ENCODE measurements around the gene OR51E1. TPM values are rescaled to one million over a fixed set of nuclear protein-coding genes. Genes with fewer than 3 reads are reported as not detected.

The OR51E1 gene
- total RNA-seq, 2 donors from 2014 or later: not detected

DNA sequence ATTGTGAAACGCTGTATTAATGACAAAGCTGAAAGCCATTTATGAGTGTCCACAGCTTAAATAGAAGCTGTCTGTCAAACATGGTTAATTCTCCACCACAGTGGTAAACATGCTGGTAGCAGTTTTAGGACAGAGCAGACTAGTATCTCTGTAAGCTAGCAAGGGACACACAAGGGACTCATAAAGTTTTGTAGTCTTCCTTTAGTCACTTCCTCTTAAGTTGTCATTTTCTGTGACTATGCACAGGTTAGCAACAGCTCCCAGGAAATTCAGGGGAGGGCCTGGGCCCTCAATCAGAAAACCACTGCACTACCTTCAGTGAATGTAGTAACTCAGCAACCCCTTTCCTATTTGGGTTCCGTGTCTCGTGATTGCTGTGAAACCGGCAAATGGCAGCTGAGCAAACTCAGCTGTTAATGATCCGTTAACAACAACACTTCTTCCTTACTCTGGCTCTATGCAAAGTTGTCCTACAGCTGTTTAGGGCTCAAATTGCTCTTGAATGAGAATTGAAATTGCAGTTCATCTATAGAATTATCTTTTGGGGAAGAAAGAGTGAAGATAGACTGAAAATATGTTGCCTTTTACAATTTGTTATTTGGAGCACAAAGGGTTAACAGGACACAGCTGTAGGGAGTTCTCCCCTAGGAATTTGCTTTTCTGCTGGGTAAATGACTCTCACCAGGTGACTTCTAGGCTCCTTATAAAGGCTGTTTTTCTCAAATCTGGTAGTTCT lies 60.4 kb downstream of the OR51E1 start, which contains the start of gene MMP26:
TSS of gene MMP26 (plus strand) at position 731 of the 736 bp plus-strand sequence.
- H3K9me3 ChIP-seq (ENCODE audit: control insufficient read depth, low read length, poor library complexity, severe bottlenecking): no peaks in the 10 kb centered on the region
- H3K27ac Mint-ChIP-seq: no peak within 1 kb of the TSS
- peaks cover 38% of the 10 kb centered on the region for H3K27me3 Mint-ChIP-seq
- no peaks in the 10 kb centered on the region for H3K36me3 Mint-ChIP-seq (ENCODE audit: low read depth)
- ATAC-seq (no peak), DNase-seq (no peak)
- H3K4me1 Mint-ChIP-seq: peaks cover 2% of the 10 kb centered on the region
- no peak within 1 kb of the TSS for H3K4me3 Mint-ChIP-seq

DNA sequence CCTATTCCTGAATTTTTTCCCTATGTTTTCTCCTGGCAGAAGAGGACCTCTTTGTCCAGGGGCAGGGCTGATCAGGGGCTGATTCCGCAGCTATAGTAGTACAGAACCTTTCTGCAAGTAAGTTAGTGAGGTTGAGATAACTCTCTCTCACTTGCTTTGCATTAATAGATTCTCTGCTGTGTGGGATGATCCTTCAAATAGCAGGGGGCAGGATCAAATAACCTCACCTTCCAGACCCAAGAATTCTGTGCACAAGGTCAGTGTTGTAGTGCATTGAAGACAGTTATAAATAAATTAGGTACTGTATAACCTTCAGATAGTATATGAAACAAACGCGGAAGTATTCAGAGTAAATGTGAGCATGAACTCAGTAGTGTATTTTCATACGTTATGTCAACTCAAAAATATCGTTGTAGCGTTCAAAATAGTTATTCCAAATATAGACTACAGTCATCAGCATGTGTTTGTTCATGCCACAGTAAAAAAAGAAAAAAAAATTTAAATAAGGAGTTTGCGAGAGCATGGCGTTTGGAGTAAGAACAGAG lies 61.1 kb downstream of the OR51E1 start:
- Mint-ChIP-seq H3K4me3 (no peak overlapping the region), H3K36me3 (ENCODE audit: low read depth) (no peaks in the 10 kb centered on the region), H3K4me1 (peaks cover 2% of the 10 kb centered on the region), H3K27me3 (peaks cover 43% of the 10 kb centered on the region), H3K27ac (no peak overlapping the region)
- no peaks in the 10 kb centered on the region for H3K9me3 ChIP-seq (ENCODE audit: control insufficient read depth, low read length, poor library complexity, severe bottlenecking)
- no peak for ATAC-seq
- DNase-seq: no peak

Other genes with a start within 250 kb of the OR51E1 start
- gene OR52K2, start 194.7 kb upstream of the OR51E1 start, total RNA-seq: not detected
- not detected for gene OR52K1, start 161.3 kb upstream of the OR51E1 start, total RNA-seq
- gene OR52M1, start 98.8 kb upstream of the OR51E1 start, total RNA-seq: not detected
- gene OR52I2, start 62.2 kb upstream of the OR51E1 start, total RNA-seq: not detected
- not detected for gene OR52I1, start 49.9 kb upstream of the OR51E1 start, total RNA-seq
- gene TRIM68, start 35.8 kb upstream of the OR51E1 start, total RNA-seq: 1 to 10 TPM; 6.1 TPM
- not detected for gene OR51D1, start 6.5 kb upstream of the OR51E1 start, total RNA-seq
- gene OR51E2, start 53.9 kb downstream of the OR51E1 start, total RNA-seq: not detected
- not detected for gene MMP26, start 60.8 kb downstream of the OR51E1 start, total RNA-seq
- not detected for gene OR51F1, start 126.0 kb downstream of the OR51E1 start, total RNA-seq
- not detected for gene OR52R1, start 160.4 kb downstream of the OR51E1 start, total RNA-seq
- not detected for gene OR51F2, start 177.3 kb downstream of the OR51E1 start, total RNA-seq
- gene OR51S1, start 205.2 kb downstream of the OR51E1 start, total RNA-seq: not detected
- not detected for gene OR51T1, start 237.9 kb downstream of the OR51E1 start, total RNA-seq